Mucosa of descending colon (tissue), 3 donors: ENCODE data around the gene CELF4. TPM values are rescaled to one million over a fixed set of nuclear protein-coding genes. Genes with fewer than 3 reads are reported as not detected.

Experiments used
- ATAC-seq: fragments of 200-7000 bp; cut with Tn5 transposase; one replicate; pipeline ENCODE4 v1.9.1; 2020; ENCODE audit warnings: mild to moderate bottlenecking, moderate library complexity
- DNase-seq, 3 donors: peaks; one replicate each; pipeline ENCODE4 v3.0.0-alpha.2; 2020
- H3K36me3 ChIP-seq: fragments of 200-600 bp; one replicate; pipeline ENCODE4 v1.8.0; 2021; ENCODE audit warnings: low read depth, mild to moderate bottlenecking
- H3K4me1 ChIP-seq: fragments of 200-600 bp; one replicate; pipeline ENCODE4 v1.8.0; 2021; ENCODE audit warnings: low read depth, mild to moderate bottlenecking
- H3K4me3 ChIP-seq: fragments of 200-600 bp; one replicate; pipeline ENCODE4 v1.8.0; 2021; ENCODE audit warnings: mild to moderate bottlenecking
- H3K9me3 ChIP-seq: fragments of 200-600 bp; one replicate; pipeline ENCODE4 v1.8.0; 2021; ENCODE audit warnings: mild to moderate bottlenecking
- CTCF ChIP-seq: fragments of 200-600 bp; IDR thresholded peaks from one replicate; pipeline ENCODE4 v1.8.0; 2022; ENCODE audit warnings: antibody characterized with exemption, mild to moderate bottlenecking
- intact Hi-C, 2 donors: fragments of 100-400 bp; cut with DNase I in 1 of 2; cut with micrococcal nuclease in 1 of 2; formaldehyde crosslinking; loops; one replicate each; pipeline versions ENCODE4 v1.11.0 to v1.11.1; 2022; cut with DNase I, micrococcal nuclease
- total RNA-seq, 3 donors: library from RNA; stranded (reverse); fragmentation: NEBNext Ultra II Directional in 2 of 3; extraction: Animal tissue kit (Norgen Biotek cat#: 25700) in 2 of 3; gene quantifications; one replicate each; pipeline versions ENCODE4 v1.2.1 to v1.2.4, GENCODE V29; 2021 to 2023
- donor health status: DM: no; HTN: no; CAD: no; lungs with moderate emphysema.
- donor health status: DM: no; HTN: no; CAD: no.
- donor health status: DM: no; HTN: yes; CAD: no.

The CELF4 gene
- total RNA-seq, 3 donors from 2014 or later, result 0.32 to 4.4 (median 0.72) TPM

GRCh38 chr18:37393221-37393827 lies 172.3 kb downstream of the CELF4 start:
- intact Hi-C loops, result no loop called here
- no peak overlapping the region for H3K4me3 ChIP-seq
- TF ChIP-seq CTCF, result no peak

GRCh38 chr18:37392648-37393047 lies 172.9 kb downstream of the CELF4 start:
- ATAC-seq (no peak), DNase-seq (no peak)
- Histone ChIP-seq H3K9me3 (peaks cover 9% of the 10 kb centered on the region), H3K4me3 (no peak overlapping the region), H3K4me1 (no peaks in the 10 kb centered on the region), H3K36me3 (no peaks in the 10 kb centered on the region)
- TF ChIP-seq CTCF, result no peak
- intact Hi-C loops, result no loop called here

More at GRCh38 chr18:37393221-37393827, 172.3 kb downstream of the CELF4 start:
- no peak for DNase-seq
- Histone ChIP-seq H3K4me1 (no peaks in the 10 kb centered on the region), H3K9me3 (peaks cover 9% of the 10 kb centered on the region), H3K36me3 (no peaks in the 10 kb centered on the region)
- no peak for ATAC-seq

GRCh38 chr18:37391698-37392548 lies 173.7 kb downstream of the CELF4 start:
- Histone ChIP-seq H3K4me3 (no peak overlapping the region), H3K9me3 (peaks cover 9% of the 10 kb centered on the region), H3K4me1 (no peaks in the 10 kb centered on the region), H3K36me3 (no peaks in the 10 kb centered on the region)
- intact Hi-C loops, result no loop called here
- TF ChIP-seq CTCF, result no peak
- no peak for DNase-seq
- ATAC-seq, result no peak

GRCh38 chr18:37391156-37391555 lies 174.4 kb downstream of the CELF4 start:
- Histone ChIP-seq H3K9me3 (peaks cover 9% of the 10 kb centered on the region), H3K4me3 (no peak overlapping the region), H3K4me1 (no peaks in the 10 kb centered on the region), H3K36me3 (no peaks in the 10 kb centered on the region)
- no peak for TF ChIP-seq CTCF
- ATAC-seq, result no peak
- DNase-seq, result no peak
- intact Hi-C loops, result no loop called here

GRCh38 chr18:37390687-37391086 lies 174.9 kb downstream of the CELF4 start:
- Histone ChIP-seq H3K4me3 (no peak overlapping the region), H3K4me1 (no peaks in the 10 kb centered on the region), H3K9me3 (peaks cover 9% of the 10 kb centered on the region), H3K36me3 (no peaks in the 10 kb centered on the region)
- TF ChIP-seq CTCF, result no peak
- DNase-seq (no peak), ATAC-seq (no peak)
- intact Hi-C loops, result no loop called here
